NK-92 (cell line): Measurements from ENCODE around the gene COL13A1.

ENCODE experiments used
- DNase-seq: peaks from one replicate; lab custom pipeline; 2025; ENCODE audit not compliant: unreplicated experiment; lab: John Stamatoyannopoulos, UW

COL13A1 gene

GRCh38 chr10:69866246-69866687 lies 64.6 kb downstream of the COL13A1 start:
- DNase-seq = no peak

GRCh38 chr10:69866688-69867461 lies 65.2 kb downstream of the COL13A1 start:
- no peak for DNase-seq

DNA sequence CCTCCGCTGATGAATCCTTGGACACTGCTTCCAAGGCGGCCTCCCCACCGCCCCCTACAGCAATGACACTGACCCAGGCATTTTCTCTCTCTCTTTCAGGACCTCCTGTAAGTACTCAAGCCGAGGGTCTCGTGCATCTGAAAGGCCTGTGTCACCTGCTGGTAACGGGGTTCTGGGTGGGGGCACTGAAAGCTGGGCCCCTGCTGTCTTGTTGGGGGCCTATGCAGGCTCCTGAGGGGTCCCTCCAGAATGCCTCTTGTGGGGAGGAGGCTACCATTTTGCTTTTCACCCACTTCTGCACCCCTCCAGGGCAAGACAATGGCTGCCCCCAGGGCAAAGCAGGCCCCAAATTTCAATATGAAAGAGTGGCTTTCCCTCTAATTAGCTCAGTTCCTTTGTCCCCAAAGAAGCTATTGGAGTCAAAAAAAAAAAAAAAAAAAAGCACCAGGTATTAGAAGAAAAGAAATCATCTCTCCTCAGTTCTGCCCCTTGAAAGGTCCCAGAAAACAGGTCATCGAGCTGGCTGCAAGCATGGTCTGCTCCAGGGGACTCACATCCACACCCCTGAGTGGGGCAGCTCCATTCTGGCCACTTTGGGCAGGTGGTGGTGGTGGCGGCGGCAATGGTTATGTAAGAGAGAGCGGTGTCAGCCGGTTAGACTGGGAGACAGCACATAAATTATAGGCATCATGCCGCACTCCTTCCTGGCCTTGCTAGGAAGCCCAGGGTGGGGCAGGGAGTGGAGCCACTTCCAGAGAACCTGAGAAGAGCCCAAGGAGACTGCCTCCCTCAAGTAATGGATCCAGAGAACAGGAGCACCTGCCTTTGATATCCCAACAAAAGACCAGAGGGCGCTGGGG lies 66.2 kb downstream of the COL13A1 start:
- DNase-seq = no peak

- DNase-seq = no peak
These were observed 67.1 kb downstream of the COL13A1 start for GRCh38 chr10:69868821-69869220.

DNA sequence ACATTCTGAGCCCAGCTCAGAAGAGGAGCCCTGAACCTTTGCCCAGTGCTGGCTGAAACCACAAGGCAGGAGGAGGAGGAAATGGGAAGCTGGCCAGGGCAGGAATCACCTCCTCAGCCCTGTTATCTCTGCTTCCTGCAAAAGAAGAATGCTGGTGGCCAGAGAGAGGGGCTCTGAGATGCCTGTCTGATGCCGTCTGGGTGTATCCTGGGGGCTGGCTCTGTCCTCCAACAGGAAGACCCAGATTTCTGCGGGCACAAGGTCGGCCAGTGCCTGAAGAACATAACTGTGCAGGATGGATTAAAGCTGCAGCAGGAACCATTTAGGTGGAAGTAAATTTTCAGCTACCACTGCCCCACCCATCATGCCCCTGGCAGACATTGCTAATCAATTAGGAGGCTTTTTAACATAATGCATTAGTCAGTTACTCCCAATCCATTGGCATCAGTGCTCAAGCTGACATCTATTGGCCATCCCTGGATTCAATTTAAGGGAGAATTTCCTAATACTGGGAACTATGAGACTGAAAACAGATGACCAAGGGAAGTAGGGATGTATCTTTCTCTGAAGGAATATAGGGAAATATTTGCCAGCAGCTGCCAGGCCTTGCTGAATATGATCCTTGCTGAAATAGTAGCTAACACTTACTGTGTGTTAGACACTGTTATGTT lies 67.7 kb downstream of the COL13A1 start:
- DNase-seq = no peak

DNA sequence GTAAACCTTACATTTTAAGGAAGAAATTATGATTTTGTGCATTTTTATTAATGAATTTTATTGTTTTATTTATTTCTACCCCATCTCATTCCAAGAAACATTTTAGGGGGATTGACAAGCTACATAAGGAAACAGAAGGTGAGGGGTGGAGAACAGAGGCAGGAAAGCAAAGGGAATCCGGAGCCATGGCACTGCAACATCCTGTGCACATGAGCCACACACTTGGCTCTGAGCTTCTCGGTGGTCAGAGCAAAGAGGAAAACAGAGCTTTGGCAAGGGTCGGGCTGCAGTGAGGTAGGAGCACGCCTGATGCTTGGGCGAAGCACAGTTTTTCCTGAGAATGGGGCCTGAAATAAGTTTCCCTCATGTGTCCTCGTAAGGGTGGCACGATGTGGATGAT lies 68.9 kb downstream of the COL13A1 start:
- DNase-seq = no peak

- DNase-seq = no peak
These were observed 69.4 kb downstream of the COL13A1 start for GRCh38 chr10:69871074-69871473.

- no peak for DNase-seq
These were observed 70.6 kb downstream of the COL13A1 start for GRCh38 chr10:69872323-69872722.

DNA sequence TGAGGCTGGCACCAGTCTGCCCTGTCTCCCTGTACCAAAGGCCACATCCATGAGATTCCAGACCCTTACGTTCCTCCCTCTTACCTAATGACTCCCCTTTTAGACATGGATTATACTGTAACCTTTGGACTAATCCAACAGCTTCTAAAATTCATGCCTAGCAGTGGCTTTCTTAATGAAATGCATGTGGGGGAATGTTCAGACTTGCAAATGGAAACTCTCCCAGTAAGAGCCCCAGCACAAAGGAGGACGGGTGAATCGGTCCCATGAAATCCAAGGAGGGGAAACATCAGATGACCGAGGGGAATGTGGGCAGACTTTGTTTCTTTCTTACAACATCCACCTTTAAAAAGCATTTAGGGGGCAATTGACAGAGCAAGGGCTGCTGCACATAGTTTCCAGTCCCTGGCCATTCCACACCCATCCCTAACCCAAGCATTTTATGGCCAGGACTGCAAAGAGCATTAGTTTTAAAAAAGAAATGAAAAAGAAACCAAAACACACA lies 71.5 kb downstream of the COL13A1 start:
- DNase-seq = no peak

GRCh38 chr10:69874449-69874848 lies 72.7 kb downstream of the COL13A1 start:
- DNase-seq = no peak

- DNase-seq = no peak
These were observed 74.2 kb downstream of the COL13A1 start for GRCh38 chr10:69875856-69876255.

DNA sequence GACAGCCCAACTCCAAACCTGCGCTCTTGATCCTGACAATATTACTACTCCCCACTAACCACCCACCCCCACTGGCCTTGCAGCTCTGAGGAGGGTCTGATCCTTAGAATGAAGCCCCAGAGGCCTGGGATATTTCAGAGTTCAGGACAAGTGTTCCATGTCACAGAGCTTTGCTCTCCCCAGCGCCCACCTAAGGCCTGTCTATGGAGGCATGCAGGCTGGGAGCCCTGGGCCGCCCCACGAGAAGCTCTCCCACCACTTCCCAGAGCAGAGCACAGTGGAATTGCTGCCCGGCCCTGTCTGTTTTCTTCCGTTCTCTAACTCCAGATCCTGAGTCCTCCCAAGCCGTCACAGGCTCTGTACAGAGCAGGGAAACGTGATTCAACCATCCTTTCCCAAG lies 74.6 kb downstream of the COL13A1 start:
- no peak for DNase-seq

DNA sequence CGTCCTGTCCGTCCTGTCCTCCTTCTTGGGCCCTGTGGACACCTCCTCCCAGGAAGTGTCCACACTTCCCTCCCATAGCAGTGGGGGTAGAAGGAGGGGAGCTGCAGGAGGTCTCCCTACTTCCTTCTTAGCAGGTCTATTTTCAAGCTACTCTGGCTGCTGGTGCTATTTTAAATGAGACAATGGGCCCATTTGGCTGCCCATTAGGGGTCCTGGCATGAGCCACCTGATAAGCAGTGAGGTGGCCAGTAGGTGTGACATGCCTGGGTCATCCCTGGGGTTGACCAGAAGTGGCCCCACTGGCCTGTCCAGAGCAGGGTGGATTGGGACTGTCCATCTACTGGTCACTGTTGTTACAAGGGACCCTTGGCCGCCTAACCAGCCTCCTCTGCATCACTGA lies 75.2 kb downstream of the COL13A1 start:
- no peak for DNase-seq

- DNase-seq = no peak
These were observed 76.3 kb downstream of the COL13A1 start for GRCh38 chr10:69878038-69878437.

- no peak for DNase-seq
These were observed 77.2 kb downstream of the COL13A1 start for GRCh38 chr10:69878951-69879350.

DNA sequence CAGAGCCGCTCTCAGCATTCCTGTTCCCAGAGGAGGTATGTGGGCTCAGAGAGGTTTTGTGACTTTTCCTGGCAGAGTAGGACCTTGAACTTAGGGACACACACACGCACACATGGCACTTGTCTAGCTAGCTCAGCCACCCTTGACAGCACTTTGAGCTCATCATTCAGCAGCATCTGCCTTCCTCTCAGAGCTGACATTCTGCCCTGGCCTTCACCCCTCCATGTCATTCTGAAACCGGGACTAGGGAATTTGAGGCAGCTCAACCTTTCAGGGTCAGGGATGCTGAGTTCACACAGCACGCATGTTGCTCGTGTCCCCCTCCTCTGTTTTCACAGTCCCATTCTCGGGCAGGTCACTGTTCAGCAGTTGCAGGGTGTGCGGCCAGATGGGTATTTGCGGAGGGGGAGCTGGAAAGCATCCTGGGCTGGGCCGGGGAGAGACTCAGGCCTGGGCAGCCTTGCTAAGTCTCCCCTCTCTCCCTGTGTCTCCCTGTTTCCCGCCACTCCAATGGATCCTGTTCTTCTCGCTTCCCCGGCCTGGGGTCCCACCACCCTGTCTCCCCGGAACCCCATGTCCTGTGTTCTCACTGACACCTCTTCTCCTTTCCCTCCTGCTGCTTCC lies 78.0 kb downstream of the COL13A1 start:
- no peak for DNase-seq

- DNase-seq = no peak
These were observed 78.8 kb downstream of the COL13A1 start for GRCh38 chr10:69880301-69881081.

- DNase-seq = no peak
These were observed 79.5 kb downstream of the COL13A1 start for GRCh38 chr10:69881202-69881601.

DNA sequence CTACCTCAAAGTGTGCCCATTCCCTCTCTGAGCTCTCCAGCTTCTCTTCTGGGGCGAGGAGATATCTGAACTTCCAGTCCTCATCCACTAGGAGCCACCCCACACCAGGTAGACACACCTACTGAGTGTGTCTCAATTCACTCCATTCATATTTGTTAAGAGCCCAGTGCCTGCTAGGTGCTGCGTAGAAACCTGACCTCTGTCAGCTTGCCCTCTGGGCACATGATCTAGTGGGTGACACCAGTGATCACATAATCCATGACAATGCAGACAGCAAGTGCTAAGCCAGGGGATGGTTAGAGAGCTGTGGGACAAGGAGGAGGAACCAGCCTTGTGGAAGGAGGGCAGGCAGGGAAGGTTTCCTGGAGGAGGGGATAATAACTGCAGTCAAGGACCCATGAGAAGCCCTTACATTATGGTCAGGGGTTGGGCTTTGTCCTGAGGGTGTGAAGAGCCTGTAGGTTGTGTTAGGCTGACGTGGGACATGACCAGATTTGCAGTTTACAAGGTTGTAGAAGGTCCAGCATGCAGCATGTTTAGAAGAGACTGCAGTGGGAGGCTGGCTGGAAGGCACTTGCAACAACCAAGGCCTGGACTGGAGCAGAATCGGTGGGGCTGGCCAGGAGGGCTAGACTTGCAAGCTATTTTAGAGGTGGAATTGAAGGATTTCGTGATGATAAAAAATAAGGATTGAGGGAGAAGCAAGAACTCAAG lies 81.8 kb downstream of the COL13A1 start:
- no peak for DNase-seq

GRCh38 chr10:69884024-69884367 lies 82.3 kb downstream of the COL13A1 start:
- DNase-seq = no peak
